ENCODE data around the gene ZNF581.

Gene ZNF581

GRCh38 chr19:55611983-55612645, 31.3 kb upstream of the ZNF581 start:
- no peak for DNase-seq

GRCh38 chr19:55613396-55613795, 30.1 kb upstream of the ZNF581 start:
- no peak for DNase-seq

- DNase-seq: no peak
These were observed 29.3 kb upstream of the ZNF581 start for GRCh38 chr19:55613930-55614710.

- no peak for DNase-seq
These were observed 28.5 kb upstream of the ZNF581 start for GRCh38 chr19:55614711-55615542.

GRCh38 chr19:55615543-55616394, 27.7 kb upstream of the ZNF581 start:
- no peak for DNase-seq

GRCh38 chr19:55616395-55616875, 27.0 kb upstream of the ZNF581 start:
- DNase-seq: no peak

- no peak for DNase-seq
These were observed 26.0 kb upstream of the ZNF581 start for GRCh38 chr19:55617426-55617825.

- DNase-seq: no peak
These were observed 25.0 kb upstream of the ZNF581 start for GRCh38 chr19:55618426-55618825.

GRCh38 chr19:55619286-55619685, 24.2 kb upstream of the ZNF581 start:
- no peak for DNase-seq

- peak; percentile 16 for DNase-seq
These were observed 22.8 kb upstream of the ZNF581 start for GRCh38 chr19:55620410-55621204.

GRCh38 chr19:55621205-55621672, 22.2 kb upstream of the ZNF581 start:
- no peak for DNase-seq

- DNase-seq: no peak
These were observed 21.7 kb upstream of the ZNF581 start for GRCh38 chr19:55621673-55622231.

- no peak for DNase-seq
These were observed 21.0 kb upstream of the ZNF581 start for GRCh38 chr19:55622242-55622969.

- DNase-seq: no peak
These were observed 20.3 kb upstream of the ZNF581 start for GRCh38 chr19:55623130-55623529.

- DNase-seq: no peak
These were observed 19.9 kb upstream of the ZNF581 start for GRCh38 chr19:55623561-55623960.

- DNase-seq: peak; percentile 97
These were observed 19.1 kb upstream of the ZNF581 start, which contains the start of gene ZNF784 for GRCh38 chr19:55624109-55625003. Gene ZNF784, minus strand, starts transcription at chr19:55624566. Its CDS starts 5 bp downstream, at chr19:55624561.

- DNase-seq: no peak
These were observed 18.5 kb upstream of the ZNF581 start for GRCh38 chr19:55625004-55625326.

- no peak for DNase-seq
These were observed 17.1 kb upstream of the ZNF581 start for GRCh38 chr19:55626350-55626749.

GRCh38 chr19:55632463-55632834, 11.0 kb upstream of the ZNF581 start:
- peak; percentile 97 for DNase-seq
